Head of caudate nucleus (tissue), 42 donors: Measurements from ENCODE around the gene ST7.

Experiments
- DNase-seq, 42 donors: peaks; one replicate each; pipeline versions ENCODE4 v3.0.0 to v3.0.0-alpha.2; 2020 to 2021; ENCODE audit warnings: mixed read lengths in 7 of 42
- intact Hi-C: fragments of 100-400 bp; cut with DNase I; formaldehyde crosslinking; loops from one replicate; pipeline ENCODE4 v1.15.0; 2022

Gene ST7

GRCh38 chr7:117250801-117251200 is 297.5 kb downstream of the ST7 start:
- intact Hi-C loops = no loop called here
- DNase-seq = no peak

DNA sequence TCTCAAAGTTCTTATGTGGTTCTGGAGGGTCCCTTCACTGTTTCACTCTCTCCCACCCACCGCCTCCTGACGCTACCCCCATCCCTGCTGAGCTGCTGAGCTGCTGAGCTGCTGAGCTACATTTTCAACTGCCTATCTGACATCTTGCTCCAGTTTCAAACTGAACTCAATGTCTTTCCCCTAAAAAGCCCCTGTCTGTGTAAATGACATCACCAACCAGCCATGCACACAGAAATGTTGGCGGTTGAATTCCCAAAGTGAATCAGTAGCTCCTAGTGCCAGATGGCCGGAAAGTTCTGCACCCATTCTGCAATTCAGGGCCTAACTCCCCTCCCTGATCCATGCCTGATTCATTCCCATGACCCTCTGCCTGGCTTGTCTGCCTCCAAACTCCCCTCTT is 298.4 kb downstream of the ST7 start:
- intact Hi-C loops = no loop called here
- no peak for DNase-seq

- intact Hi-C loops = no loop called here
Measured at GRCh38 chr7:117259615-117260014, 306.3 kb downstream of the ST7 start.

GRCh38 chr7:117262546-117262945 is 309.2 kb downstream of the ST7 start:
- intact Hi-C loops = no loop called here
- no peak for DNase-seq

More at GRCh38 chr7:117259615-117260014, 306.3 kb downstream of the ST7 start:
- no peak for DNase-seq

- intact Hi-C loops = no loop called here
- no peak for DNase-seq
Measured at GRCh38 chr7:117264716-117265115, 311.4 kb downstream of the ST7 start.

DNA sequence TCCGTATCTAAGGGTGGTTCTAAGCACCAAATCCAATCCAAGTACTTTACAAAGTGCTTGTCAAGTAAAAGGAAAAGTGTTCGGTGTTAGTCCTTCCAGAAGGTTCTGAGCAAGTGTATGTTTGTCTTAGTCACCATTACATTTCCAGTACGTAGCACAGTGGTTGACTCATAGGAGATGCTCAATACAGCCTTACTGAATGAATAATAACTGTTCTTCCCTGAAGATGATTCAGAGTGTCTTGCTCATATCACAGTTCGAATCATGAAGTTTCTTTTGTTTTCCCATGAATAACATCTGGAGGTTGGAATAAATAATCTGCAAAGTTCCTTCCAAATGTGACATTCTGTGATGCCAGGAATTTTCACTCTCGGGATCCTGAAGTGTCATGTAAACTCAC is 316.1 kb downstream of the ST7 start:
- intact Hi-C loops = no loop called here
- DNase-seq = no peak

DNA sequence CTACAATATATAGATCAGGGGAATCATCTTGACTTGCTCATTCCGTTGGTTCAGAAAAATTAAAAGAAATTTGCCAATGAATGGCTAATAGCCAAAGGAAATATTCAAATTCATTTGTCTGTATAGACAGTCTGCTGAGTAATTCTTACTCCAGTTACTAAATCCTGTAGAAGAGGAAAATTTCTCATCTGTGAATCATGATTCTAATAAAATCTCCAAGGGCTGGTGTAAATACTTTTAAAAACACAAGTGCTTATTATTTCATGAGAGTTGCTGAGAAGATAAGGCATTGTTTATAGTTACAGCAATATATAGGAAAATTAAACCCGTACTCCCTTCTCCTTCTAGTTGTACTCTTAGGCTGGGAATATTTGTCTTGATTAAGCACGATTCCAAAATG is 316.6 kb downstream of the ST7 start:
- DNase-seq = no peak
- intact Hi-C loops = no loop called here

- intact Hi-C loops = no loop called here
- no peak for DNase-seq
Measured at GRCh38 chr7:117270371-117270770, 317.1 kb downstream of the ST7 start.

DNA sequence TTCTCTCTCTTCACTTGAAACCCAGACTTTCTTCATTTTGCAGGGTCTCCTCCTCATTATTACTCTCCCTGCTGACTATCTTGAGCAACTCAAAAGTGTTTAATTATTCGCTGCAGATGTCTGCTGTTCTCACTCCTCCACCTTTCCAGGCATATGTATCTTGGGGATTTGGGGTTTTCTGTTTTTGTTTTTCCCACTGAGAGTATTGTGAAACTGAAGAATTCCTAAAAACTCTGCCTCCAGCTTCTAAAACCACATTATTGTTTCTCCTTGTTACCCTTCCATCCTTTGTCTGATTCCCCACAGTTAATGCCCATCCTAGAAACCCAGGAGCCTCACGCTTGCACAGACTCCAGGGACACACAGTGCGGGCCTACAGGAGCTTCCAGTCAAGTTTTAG is 318.3 kb downstream of the ST7 start:
- intact Hi-C loops = no loop called here

DNA sequence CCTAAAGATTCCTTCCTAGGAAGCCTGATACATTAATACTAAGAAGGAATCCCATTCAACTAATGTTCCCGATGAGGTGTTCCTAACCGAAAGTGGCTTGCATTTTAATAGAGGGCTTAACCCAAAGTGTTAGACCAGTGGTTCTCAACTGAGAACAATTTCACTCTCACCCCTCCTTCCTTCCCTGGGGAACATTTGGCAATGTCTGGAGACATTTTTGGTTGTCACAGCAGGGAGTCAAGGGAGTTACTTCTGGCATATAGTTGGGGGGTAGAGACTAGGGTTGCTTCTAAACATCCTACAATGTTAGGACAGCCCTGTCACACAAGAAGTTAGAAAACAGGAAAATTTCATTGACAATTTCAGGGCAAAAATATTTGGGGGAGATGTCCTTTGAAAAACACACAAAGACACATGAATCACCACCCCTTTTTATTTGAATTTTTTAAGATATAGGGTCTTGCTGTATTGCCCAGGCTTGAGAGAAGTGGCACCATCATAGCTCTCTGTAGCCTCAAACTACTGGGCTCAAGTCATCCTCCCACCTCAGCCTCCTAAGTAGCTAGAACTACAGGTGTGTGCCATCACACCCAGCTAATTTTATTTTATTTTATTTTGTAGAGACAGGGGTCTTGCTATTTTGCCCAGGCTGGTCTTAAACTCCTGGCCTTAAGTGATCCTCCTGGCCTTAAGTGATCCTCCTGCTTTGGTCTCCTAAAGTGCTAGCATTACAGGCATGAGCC is 318.9 kb downstream of the ST7 start:
- intact Hi-C loops = no loop called here
- DNase-seq = no peak

More for the DNA sequence above, 318.3 kb downstream of the ST7 start:
- no peak for DNase-seq

DNA sequence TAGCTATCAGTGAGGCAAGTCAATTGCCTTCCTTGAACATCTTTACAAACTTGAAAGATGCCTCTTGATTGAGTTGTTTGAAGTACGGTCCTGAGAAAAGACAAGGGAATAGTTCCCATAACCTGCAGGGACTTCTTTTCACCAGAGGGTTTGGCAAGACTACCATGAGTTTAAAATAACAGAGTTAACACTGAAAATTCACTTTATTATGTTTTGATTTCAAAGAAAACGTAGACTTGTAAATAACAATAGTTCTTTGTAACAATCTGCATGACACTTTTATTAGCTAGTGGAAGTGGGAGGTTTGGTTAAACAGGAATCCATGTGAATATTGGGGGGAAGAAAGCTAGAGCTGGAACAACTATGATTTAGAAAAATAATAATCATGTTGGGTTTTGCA is 320.0 kb downstream of the ST7 start:
- no peak for DNase-seq
- intact Hi-C loops = no loop called here

- no peak for DNase-seq
- intact Hi-C loops = no loop called here
Measured at GRCh38 chr7:117273814-117274225, 320.5 kb downstream of the ST7 start.

GRCh38 chr7:117274951-117275350 is 321.6 kb downstream of the ST7 start:
- intact Hi-C loops = no loop called here
- no peak for DNase-seq

- intact Hi-C loops = no loop called here
- no peak for DNase-seq
Measured at GRCh38 chr7:117277576-117277975, 324.3 kb downstream of the ST7 start.

- DNase-seq = no peak
- intact Hi-C loops = no loop called here
Measured at GRCh38 chr7:117278040-117278439, 324.7 kb downstream of the ST7 start.

GRCh38 chr7:117279203-117279602 is 325.9 kb downstream of the ST7 start:
- no peak for DNase-seq
- intact Hi-C loops = no loop called here
